HepG2 (cell line): ENCODE data around the gene TVP23C. TPM values are rescaled to one million over a fixed set of nuclear protein-coding genes. Genes with fewer than 3 reads are reported as not detected.

Experiments
- CENPX ChIP-seq: sonication (generic); formaldehyde crosslinking; IDR thresholded peaks from 2 replicates; pipeline ENCODE4 v1.9.0; 2021; ENCODE audit warnings: mild to moderate bottlenecking, missing genetic modification reagents, moderate library complexity
- EHMT2 ChIP-seq: fragments of 200-600 bp; sonication (generic); IDR thresholded peaks from 2 replicates; pipeline ENCODE4 v1.7.0; 2017; ENCODE audit warnings: antibody characterized with exemption, low read depth, low read length, borderline replicate concordance
- FOXA3 ChIP-seq: IDR thresholded peaks from 2 replicates; pipeline ENCODE4 v1.6.1; 2016; ENCODE audit warnings: missing genetic modification reagents, missing compliant biosample characterization
- HNF4A ChIP-seq: sonication (generic); formaldehyde crosslinking; IDR thresholded peaks from 2 replicates; pipeline ENCODE4 v1.4.0; 2020; ENCODE audit warnings: missing genetic modification reagents
- HNRNPH1 ChIP-seq: fragments of 200-400 bp; formaldehyde crosslinking; optimal IDR thresholded peaks from 2 replicates; pipeline ENCODE3; 2017; ENCODE audit warnings: mild to moderate bottlenecking, low read depth, low read length
- IKZF1 ChIP-seq: fragments of 450-650 bp; IDR thresholded peaks from 2 replicates; pipeline ENCODE4 v1.7.1; 2016
- KDM4B ChIP-seq: sonication (generic); formaldehyde crosslinking; IDR thresholded peaks from 2 replicates; pipeline ENCODE4 v1.4.0; 2020; ENCODE audit warnings: missing genetic modification reagents
- MAFG ChIP-seq: sonication (generic); formaldehyde crosslinking; IDR thresholded peaks from 2 replicates; pipeline ENCODE4 v1.5.1; 2020; ENCODE audit warnings: mild to moderate bottlenecking, missing genetic modification reagents
- MBD4 ChIP-seq: IDR thresholded peaks from 2 replicates; pipeline ENCODE4 v1.6.1; 2012; ENCODE audit warnings: low read length, inconsistent platforms, borderline replicate concordance
- MTF2 ChIP-seq: sonication (generic); formaldehyde crosslinking; IDR thresholded peaks from 2 replicates; pipeline ENCODE4 v1.5.0; 2020; ENCODE audit warnings: missing genetic modification reagents, borderline replicate concordance
- NCOA5 ChIP-seq: sonication (generic); formaldehyde crosslinking; IDR thresholded peaks from 2 replicates; pipeline ENCODE4 v1.4.0; 2020; ENCODE audit warnings: missing genetic modification reagents
- NFKBIZ ChIP-seq: IDR thresholded peaks from 2 replicates; pipeline ENCODE4 v1.6.1; 2018; ENCODE audit warnings: missing genetic modification reagents, missing compliant biosample characterization
- NFYC ChIP-seq: IDR thresholded peaks from 2 replicates; pipeline ENCODE4 v1.6.1; 2016; ENCODE audit warnings: missing genetic modification reagents, missing compliant biosample characterization
- SAFB2 ChIP-seq: sonication (generic); formaldehyde crosslinking; IDR thresholded peaks from 2 replicates; pipeline ENCODE4 v1.5.1; 2020; ENCODE audit warnings: missing genetic modification reagents, low read depth, mild to moderate bottlenecking, borderline replicate concordance
- ZC3H13 ChIP-seq: sonication (generic); formaldehyde crosslinking; IDR thresholded peaks from 2 replicates; pipeline ENCODE4 v1.8.1; 2023; ENCODE audit warnings: mild to moderate bottlenecking, missing genetic modification reagents, moderate library complexity
- ZNF484 ChIP-seq: sonication (generic); formaldehyde crosslinking; IDR thresholded peaks from 2 replicates; pipeline ENCODE4 v1.5.1; 2020; ENCODE audit warnings: mild to moderate bottlenecking, low read depth, missing genetic modification reagents, borderline replicate concordance
- ZNF569 ChIP-seq: sonication (generic); formaldehyde crosslinking; IDR thresholded peaks from 2 replicates; pipeline ENCODE4 v1.5.0; 2020; ENCODE audit warnings: mild to moderate bottlenecking, missing genetic modification reagents, moderate library complexity, borderline replicate concordance
- polyA plus RNA-seq, 8 experiments: library from polyadenylated mRNA; depleted of rRNA in 3 of 8; stranded (reverse) in 7 of 8; unstranded in 1 of 8; fragments of >200 nt; fragmentation: Illumina TruSeq in 4 of 8; extraction: Trizol in 4 of 8; gene quantifications; 2 replicates each; pipeline versions ENCODE4 v1.2.1 to v1.2.3, GENCODE V29; 2011 to 2016; ENCODE audit warnings: low read depth in 4 of 8, missing spikeins in 1 of 8, mixed read lengths in 1 of 8; ENCODE audit not compliant: insufficient read depth in 1 of 8
- total RNA-seq, 5 experiments: library from RNA; depleted of rRNA; stranded (reverse); fragments of >200 nt; fragmentation: Illumina TruSeq; extraction: Trizol; gene quantifications; 2 replicates each; pipeline ENCODE4 v1.2.3, GENCODE V29; 2016; ENCODE audit warnings: low read depth in 1 of 5
- TF ChIP-seq, protein P1 (sequence below): IDR thresholded peaks from 2 replicates; pipeline ENCODE4 v1.6.1; 2012; ENCODE audit warnings: inconsistent platforms
- TF ChIP-seq, protein P2 (sequence below): sonication (generic); formaldehyde crosslinking; IDR thresholded peaks from 2 replicates; pipeline ENCODE4 v1.5.0; 2020; ENCODE audit warnings: missing genetic modification reagents
- TF ChIP-seq, protein P3 (sequence below): sonication (generic); formaldehyde crosslinking; IDR thresholded peaks from 2 replicates; pipeline ENCODE4 v1.5.1; 2020; ENCODE audit warnings: mild to moderate bottlenecking, missing genetic modification reagents, moderate library complexity
- TF ChIP-seq, protein P4 (sequence below): sonication (generic); formaldehyde crosslinking; IDR thresholded peaks from 2 replicates; pipeline ENCODE4 v1.4.0; 2020; ENCODE audit warnings: missing genetic modification reagents
- TF ChIP-seq, protein P5 (sequence below): conservative IDR thresholded peaks from 2 replicates; pipeline ENCODE4 v1.6.1; 2018; ENCODE audit warnings: missing genetic modification reagents

TVP23C gene
- total and polyA plus RNA-seq, 2 of the 13 experiments (the other 11 are each of a cell fraction or from before 2014, with no cell fraction given) = 10.4 to 28.2 TPM

DNA sequence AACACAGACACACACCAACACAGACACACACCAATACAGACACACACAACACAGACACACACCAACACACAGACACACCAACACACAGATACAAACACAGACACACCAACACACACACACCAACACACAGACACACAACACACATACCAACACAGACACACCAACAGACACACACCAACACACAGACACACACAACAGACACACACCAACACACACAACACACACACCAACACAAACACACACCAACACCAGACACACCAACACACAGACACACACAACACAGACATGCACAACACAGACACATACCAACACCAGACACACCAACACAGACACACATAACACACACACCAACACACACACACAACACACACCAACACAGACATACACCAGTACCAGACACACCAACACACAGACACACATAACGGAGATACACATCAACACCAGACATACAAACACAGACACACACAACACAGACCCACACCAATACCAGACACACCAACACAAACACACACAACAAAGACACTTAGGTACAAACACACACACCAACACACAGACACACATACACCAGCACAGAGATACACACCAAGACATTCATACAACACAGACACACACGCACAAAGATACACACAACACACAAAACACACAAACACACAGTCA, 98.1 kb downstream of the TVP23C start (continued):
- TF ChIP-seq KDM4B (no peak), MTF2 (CRISPR knock-in tag) (no peak), NFKBIZ (no peak), NFYC (CRISPR knock-in tag) (no peak), MBD4 (no peak), MAFG (CRISPR knock-in tag) (no peak), HNF4A (CRISPR knock-in tag) (no peak), ZNF484 (no peak), SAFB2 (CRISPR knock-in tag) (no peak), NCOA5 (no peak), ZNF569 (no peak), IKZF1 (0 out of 2 replicates have a peak, but pooled peaks have one; percentile 11), EHMT2 (no peak), ZC3H13 (no peak), CENPX (CRISPR knock-in tag) (no peak), FOXA3 (CRISPR knock-in tag) (no peak), HNRNPH1 (no peak)
- TF ChIP-seq, protein P1, sequence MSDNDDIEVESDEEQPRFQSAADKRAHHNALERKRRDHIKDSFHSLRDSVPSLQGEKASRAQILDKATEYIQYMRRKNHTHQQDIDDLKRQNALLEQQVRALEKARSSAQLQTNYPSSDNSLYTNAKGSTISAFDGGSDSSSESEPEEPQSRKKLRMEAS = no peak
- TF ChIP-seq, protein P2, sequence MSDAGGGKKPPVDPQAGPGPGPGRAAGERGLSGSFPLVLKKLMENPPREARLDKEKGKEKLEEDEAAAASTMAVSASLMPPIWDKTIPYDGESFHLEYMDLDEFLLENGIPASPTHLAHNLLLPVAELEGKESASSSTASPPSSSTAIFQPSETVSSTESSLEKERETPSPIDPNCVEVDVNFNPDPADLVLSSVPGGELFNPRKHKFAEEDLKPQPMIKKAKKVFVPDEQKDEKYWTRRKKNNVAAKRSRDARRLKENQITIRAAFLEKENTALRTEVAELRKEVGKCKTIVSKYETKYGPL (CRISPR knock-in tag) = no peak
- TF ChIP-seq, protein P3, sequence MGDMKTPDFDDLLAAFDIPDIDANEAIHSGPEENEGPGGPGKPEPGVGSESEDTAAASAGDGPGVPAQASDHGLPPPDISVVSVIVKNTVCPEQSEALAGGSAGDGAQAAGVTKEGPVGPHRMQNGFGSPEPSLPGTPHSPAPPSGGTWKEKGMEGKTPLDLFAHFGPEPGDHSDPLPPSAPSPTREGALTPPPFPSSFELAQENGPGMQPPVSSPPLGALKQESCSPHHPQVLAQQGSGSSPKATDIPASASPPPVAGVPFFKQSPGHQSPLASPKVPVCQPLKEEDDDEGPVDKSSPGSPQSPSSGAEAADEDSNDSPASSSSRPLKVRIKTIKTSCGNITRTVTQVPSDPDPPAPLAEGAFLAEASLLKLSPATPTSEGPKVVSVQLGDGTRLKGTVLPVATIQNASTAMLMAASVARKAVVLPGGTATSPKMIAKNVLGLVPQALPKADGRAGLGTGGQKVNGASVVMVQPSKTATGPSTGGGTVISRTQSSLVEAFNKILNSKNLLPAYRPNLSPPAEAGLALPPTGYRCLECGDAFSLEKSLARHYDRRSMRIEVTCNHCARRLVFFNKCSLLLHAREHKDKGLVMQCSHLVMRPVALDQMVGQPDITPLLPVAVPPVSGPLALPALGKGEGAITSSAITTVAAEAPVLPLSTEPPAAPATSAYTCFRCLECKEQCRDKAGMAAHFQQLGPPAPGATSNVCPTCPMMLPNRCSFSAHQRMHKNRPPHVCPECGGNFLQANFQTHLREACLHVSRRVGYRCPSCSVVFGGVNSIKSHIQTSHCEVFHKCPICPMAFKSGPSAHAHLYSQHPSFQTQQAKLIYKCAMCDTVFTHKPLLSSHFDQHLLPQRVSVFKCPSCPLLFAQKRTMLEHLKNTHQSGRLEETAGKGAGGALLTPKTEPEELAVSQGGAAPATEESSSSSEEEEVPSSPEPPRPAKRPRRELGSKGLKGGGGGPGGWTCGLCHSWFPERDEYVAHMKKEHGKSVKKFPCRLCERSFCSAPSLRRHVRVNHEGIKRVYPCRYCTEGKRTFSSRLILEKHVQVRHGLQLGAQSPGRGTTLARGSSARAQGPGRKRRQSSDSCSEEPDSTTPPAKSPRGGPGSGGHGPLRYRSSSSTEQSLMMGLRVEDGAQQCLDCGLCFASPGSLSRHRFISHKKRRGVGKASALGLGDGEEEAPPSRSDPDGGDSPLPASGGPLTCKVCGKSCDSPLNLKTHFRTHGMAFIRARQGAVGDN = no peak
- TF ChIP-seq, protein P4, sequence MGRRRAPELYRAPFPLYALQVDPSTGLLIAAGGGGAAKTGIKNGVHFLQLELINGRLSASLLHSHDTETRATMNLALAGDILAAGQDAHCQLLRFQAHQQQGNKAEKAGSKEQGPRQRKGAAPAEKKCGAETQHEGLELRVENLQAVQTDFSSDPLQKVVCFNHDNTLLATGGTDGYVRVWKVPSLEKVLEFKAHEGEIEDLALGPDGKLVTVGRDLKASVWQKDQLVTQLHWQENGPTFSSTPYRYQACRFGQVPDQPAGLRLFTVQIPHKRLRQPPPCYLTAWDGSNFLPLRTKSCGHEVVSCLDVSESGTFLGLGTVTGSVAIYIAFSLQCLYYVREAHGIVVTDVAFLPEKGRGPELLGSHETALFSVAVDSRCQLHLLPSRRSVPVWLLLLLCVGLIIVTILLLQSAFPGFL (CRISPR knock-in tag) = no peak
- TF ChIP-seq, protein P5, sequence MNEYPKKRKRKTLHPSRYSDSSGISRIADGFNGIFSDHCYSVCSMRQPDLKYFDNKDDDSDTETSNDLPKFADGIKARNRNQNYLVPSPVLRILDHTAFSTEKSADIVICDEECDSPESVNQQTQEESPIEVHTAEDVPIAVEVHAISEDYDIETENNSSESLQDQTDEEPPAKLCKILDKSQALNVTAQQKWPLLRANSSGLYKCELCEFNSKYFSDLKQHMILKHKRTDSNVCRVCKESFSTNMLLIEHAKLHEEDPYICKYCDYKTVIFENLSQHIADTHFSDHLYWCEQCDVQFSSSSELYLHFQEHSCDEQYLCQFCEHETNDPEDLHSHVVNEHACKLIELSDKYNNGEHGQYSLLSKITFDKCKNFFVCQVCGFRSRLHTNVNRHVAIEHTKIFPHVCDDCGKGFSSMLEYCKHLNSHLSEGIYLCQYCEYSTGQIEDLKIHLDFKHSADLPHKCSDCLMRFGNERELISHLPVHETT (CRISPR knock-in tag) = no peak
